HG03571 (cell line): ENCODE measurements around the gene DHX32.
"Not testable (repeated sequence)": the region's sequence is repeated elsewhere in the genome, so short reads cannot be mapped to it uniquely, and the experiment has no call there.

ENCODE experiments used
- ATAC-seq: cut with Tn5 transposase; IDR thresholded peaks from one replicate; pipeline ENCODE4 v1.9.1; 2021; ENCODE audit not compliant: unreplicated experiment

The DHX32 gene

GRCh38 chr10:125896088-125896934 lies 15.2 kb upstream of the DHX32 start, which contains the start of gene FANK1:
FANK1 (plus strand) TSS chr10:125896564; CDS start chr10:125896643, 79 bp downstream.
- ATAC-seq: peak; percentile 88

- peak; percentile 50 for ATAC-seq
Measured at GRCh38 chr10:125895130-125896087, 14.3 kb upstream of the DHX32 start.

GRCh38 chr10:125894176-125894575 lies 13.1 kb upstream of the DHX32 start:
- not testable (repeated sequence) for ATAC-seq

GRCh38 chr10:125892402-125892801 lies 11.3 kb upstream of the DHX32 start:
- ATAC-seq: not testable (repeated sequence)

GRCh38 chr10:125889441-125889840 lies 8.3 kb upstream of the DHX32 start:
- ATAC-seq: not testable (repeated sequence)

GRCh38 chr10:125886914-125887512 lies 5.9 kb upstream of the DHX32 start:
- ATAC-seq: no peak

- ATAC-seq: no peak
Measured at GRCh38 chr10:125883211-125883610, 2.1 kb upstream of the DHX32 start.

- ATAC-seq: no peak
Measured at GRCh38 chr10:125882596-125882995, 1.5 kb upstream of the DHX32 start.

GRCh38 chr10:125880719-125881118 lies 373 bp downstream of the DHX32 start:
- ATAC-seq: no peak

- ATAC-seq: no peak
Measured at GRCh38 chr10:125878957-125879835, 1.9 kb downstream of the DHX32 start.

GRCh38 chr10:125871338-125871737 lies 9.8 kb downstream of the DHX32 start:
- no peak for ATAC-seq

- ATAC-seq: no peak
Measured at GRCh38 chr10:125868372-125868975, 12.6 kb downstream of the DHX32 start.

- no peak for ATAC-seq
Measured at GRCh38 chr10:125866421-125867029, 14.6 kb downstream of the DHX32 start.

- no peak for ATAC-seq
Measured at GRCh38 chr10:125865120-125865519, 16.0 kb downstream of the DHX32 start.

- ATAC-seq: no peak
Measured at GRCh38 chr10:125859128-125859817, 21.8 kb downstream of the DHX32 start.

- no peak for ATAC-seq
Measured at GRCh38 chr10:125857185-125857760, 23.8 kb downstream of the DHX32 start.

GRCh38 chr10:125852487-125852886 lies 28.6 kb downstream of the DHX32 start:
- no peak for ATAC-seq
